Measurements from ENCODE around the gene TLCD1. TPM values are rescaled to one million over a fixed set of nuclear protein-coding genes. Genes with fewer than 3 reads are reported as not detected.

The TLCD1 gene
- total and polyA plus RNA-seq, 2 experiments from 2014 or later: 26.5 to 47.0 TPM

GRCh38 chr17:28745786-28746411, 19.9 kb upstream of the TLCD1 start:
- peak; percentile 60 for DNase-seq (ENCODE audit: low spot score)
- H3K4me3 ChIP-seq: peak overlapping the region; percentile 93
- H3K9me2 ChIP-seq (ENCODE audit: insufficient read depth): no peaks in the 10 kb centered on the region
- H3K36me3 Mint-ChIP-seq (ENCODE audit: low read depth): peaks cover 64% of the 10 kb centered on the region
- peaks cover 53% of the 10 kb centered on the region for H3F3A ChIP-seq (replicated peaks; ENCODE audit: low read depth)
- H3K27me3 ChIP-seq (ENCODE audit: insufficient read depth): no peaks in the 10 kb centered on the region
- peak; percentile 1 for ATAC-seq
- no peaks in the 10 kb centered on the region for H3K9me3 Mint-ChIP-seq
- peaks cover 50% of the 10 kb centered on the region for H3K27me3 Mint-ChIP-seq (ENCODE audit: insufficient read depth, low read depth, poor library complexity)
- peaks cover 22% of the 10 kb centered on the region for H3K36me3 ChIP-seq (ENCODE audit: insufficient read depth)
- H3K27ac ChIP-seq (ENCODE audit: low read depth): peak overlapping the region; percentile 99
- H4K20me1 ChIP-seq (replicated peaks; ENCODE audit: insufficient read depth): peaks cover 14% of the 10 kb centered on the region
- peaks cover 32% of the 10 kb centered on the region for H3K79me2 ChIP-seq (replicated peaks; ENCODE audit: insufficient read depth)
- H3K4me1 ChIP-seq (ENCODE audit: insufficient read depth): peaks cover 38% of the 10 kb centered on the region
- no peak overlapping the region for H2AFZ ChIP-seq
- H3K4me2 ChIP-seq: peak overlapping the region; percentile 96
- TF ChIP-seq NANOG (IDR thresholded peaks at IDR 0.05; ENCODE audit: borderline replicate concordance): no peak
- TF ChIP-seq ZNF462 (CRISPR knock-in tag; IDR thresholded peaks at IDR 0.05): no peak
- TF ChIP-seq STAT1 (IDR thresholded peaks at IDR 0.05; ENCODE audit: unreplicated experiment): no peak
- TF ChIP-seq EZH2 (IDR thresholded peaks at IDR 0.05; ENCODE audit: low read depth, unreplicated experiment): no peak
- TF ChIP-seq ZNF114 (CRISPR knock-in tag; IDR thresholded peaks at IDR 0.05): no peak
- TF ChIP-seq EZH2phosphoT487 (IDR thresholded peaks at IDR 0.05; ENCODE audit: unreplicated experiment): no peak
- TF ChIP-seq POLR2AphosphoS5 (IDR thresholded peaks at IDR 0.05; ENCODE audit: low read depth): no peak
- no peak for TF ChIP-seq ETS1 (IDR thresholded peaks at IDR 0.05)
- TF ChIP-seq ZNF331 (CRISPR knock-in tag; IDR thresholded peaks at IDR 0.05; ENCODE audit: low read depth): no peak
- TF ChIP-seq CTCF (conservative IDR thresholded peaks at IDR 0.05; ENCODE audit: low read depth in 2 of 2): no peak
- TF ChIP-seq REST (IDR thresholded peaks at IDR 0.05; ENCODE audit: unreplicated experiment): no peak
- TF ChIP-seq CREB1 (CRISPR knock-in tag; IDR thresholded peaks at IDR 0.05; ENCODE audit: low read depth): no peak
- TF ChIP-seq JUNB (IDR thresholded peaks at IDR 0.05; ENCODE audit: unreplicated experiment): no peak
- peak overlapping the region; percentile 91 for H3K4me3 Mint-ChIP-seq
- H3K4me1 Mint-ChIP-seq: peaks cover 47% of the 10 kb centered on the region
- peak overlapping the region; percentile 98 for H3K27ac Mint-ChIP-seq

Data from GM23338 (cell line).